DND-41 (cell line): Measurements from ENCODE around the gene GRID1.

Experiments used
- CTCF ChIP-seq: IDR thresholded peaks from 2 replicates; pipeline ENCODE4 v1.5.1; 2012; ENCODE audit warnings: borderline replicate concordance, low read length, moderate library complexity, mild to moderate bottlenecking; ENCODE audit not compliant: poor library complexity, severe bottlenecking; ENCODE audit errors: extremely low read depth
- EZH2 ChIP-seq: IDR thresholded peaks from 3 replicates; pipeline ENCODE4 v1.6.1; 2012; ENCODE audit warnings: borderline replicate concordance, low read depth, mild to moderate bottlenecking, moderate library complexity, low read length, inconsistent platforms; ENCODE audit not compliant: severe bottlenecking

- no peak for TF ChIP-seq EZH2
- TF ChIP-seq CTCF, result no peak
Measured at GRCh38 chr10:86359954-86360353, 6.6 kb downstream of the GRID1 start.
